Esophagus squamous epithelium (tissue), 4 donors: ENCODE measurements around the gene PRKCD.

Experiments used
- POLR2A ChIP-seq, 4 donors: fragments of 450-650 bp; IDR thresholded peaks; one replicate each; pipeline ENCODE4 v1.6.1; 2017; ENCODE audit warnings: antibody characterized with exemption in 4 of 4, mild to moderate bottlenecking in 4 of 4, moderate library complexity in 3 of 4
- TF ChIP-seq, protein P1 (sequence below), 6 experiments: fragments of 450-650 bp in 4 of 6; fragments of 200-600 bp in 2 of 6; sonication (generic) in 2 of 6; IDR thresholded peaks; one replicate each; pipeline ENCODE4 v1.5.1; 2016 to 2019; ENCODE audit warnings: antibody characterized with exemption in 6 of 6, mild to moderate bottlenecking in 4 of 6, moderate library complexity in 4 of 6

DNA sequence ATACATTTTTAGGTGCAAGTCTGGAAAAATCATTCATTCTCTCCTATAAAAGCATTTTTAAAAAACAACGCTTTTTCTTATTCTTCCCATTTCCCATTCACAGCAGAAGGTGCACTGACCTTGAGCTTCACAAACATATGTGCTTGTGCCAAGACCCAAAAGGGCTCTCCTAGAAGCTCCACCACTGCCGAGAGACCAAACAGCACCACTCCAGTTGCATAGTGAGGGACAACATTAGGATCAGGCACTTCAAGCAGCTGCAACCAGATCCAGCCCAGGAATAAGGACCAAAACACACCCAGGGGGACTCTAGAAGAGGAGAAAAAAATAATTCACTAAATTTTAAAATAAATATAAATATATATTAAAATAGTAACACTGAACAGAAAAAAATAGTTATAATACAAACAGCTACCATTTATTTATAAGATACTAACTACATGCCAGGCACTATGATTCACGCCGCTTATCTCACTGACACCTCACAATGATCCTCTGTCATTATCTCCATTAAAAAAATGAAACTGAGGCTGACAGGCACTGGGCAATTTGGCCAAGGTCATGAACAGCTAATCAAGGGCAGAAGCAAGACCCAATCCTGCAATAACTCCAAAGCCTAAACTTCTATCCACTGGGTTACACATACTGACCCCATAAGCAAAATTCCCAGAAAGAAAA, 38.6 kb upstream of the PRKCD start:
- TF ChIP-seq, protein P1, sequence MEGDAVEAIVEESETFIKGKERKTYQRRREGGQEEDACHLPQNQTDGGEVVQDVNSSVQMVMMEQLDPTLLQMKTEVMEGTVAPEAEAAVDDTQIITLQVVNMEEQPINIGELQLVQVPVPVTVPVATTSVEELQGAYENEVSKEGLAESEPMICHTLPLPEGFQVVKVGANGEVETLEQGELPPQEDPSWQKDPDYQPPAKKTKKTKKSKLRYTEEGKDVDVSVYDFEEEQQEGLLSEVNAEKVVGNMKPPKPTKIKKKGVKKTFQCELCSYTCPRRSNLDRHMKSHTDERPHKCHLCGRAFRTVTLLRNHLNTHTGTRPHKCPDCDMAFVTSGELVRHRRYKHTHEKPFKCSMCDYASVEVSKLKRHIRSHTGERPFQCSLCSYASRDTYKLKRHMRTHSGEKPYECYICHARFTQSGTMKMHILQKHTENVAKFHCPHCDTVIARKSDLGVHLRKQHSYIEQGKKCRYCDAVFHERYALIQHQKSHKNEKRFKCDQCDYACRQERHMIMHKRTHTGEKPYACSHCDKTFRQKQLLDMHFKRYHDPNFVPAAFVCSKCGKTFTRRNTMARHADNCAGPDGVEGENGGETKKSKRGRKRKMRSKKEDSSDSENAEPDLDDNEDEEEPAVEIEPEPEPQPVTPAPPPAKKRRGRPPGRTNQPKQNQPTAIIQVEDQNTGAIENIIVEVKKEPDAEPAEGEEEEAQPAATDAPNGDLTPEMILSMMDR (IDR thresholded peaks at IDR 0.05), result no peak
- no peak for TF ChIP-seq POLR2A (IDR thresholded peaks at IDR 0.05)
